SK-N-MC (cell line): ENCODE results near the gene SUCLA2.

Source experiments
- EZH2 ChIP-seq: fragments of 200-600 bp; sonication (generic); IDR thresholded peaks from one replicate; pipeline ENCODE4 v1.6.1; 2017; ENCODE audit warnings: antibody characterized with exemption
- FOXP2 ChIP-seq: optimal IDR thresholded peaks from 2 replicates; pipeline ENCODE3; 2011; ENCODE audit warnings: mild to moderate bottlenecking, moderate library complexity; ENCODE audit not compliant: insufficient read depth; ENCODE audit errors: extremely low read length, control extremely low read depth
- POLR2AphosphoS5 ChIP-seq: IDR thresholded peaks from 2 replicates; pipeline ENCODE4 v1.6.1; 2012; ENCODE audit warnings: mild to moderate bottlenecking, low read depth, low read length, borderline replicate concordance

GRCh38 chr13:47962237-47962636, 38.8 kb downstream of the SUCLA2 start:
- TF ChIP-seq FOXP2: no peak
- no peak for TF ChIP-seq POLR2AphosphoS5
- TF ChIP-seq EZH2: no peak
